ENCODE measurements around the gene PITPNM1.

The PITPNM1 gene

GRCh38 chr11:67494371-67495233, 10.6 kb downstream of the PITPNM1 start:
- H3K36me3 ChIP-seq (ENCODE audit: control insufficient read depth, insufficient read depth, low read length), result peaks cover 66% of the 10 kb centered on the region
- H3K9me3 ChIP-seq (ENCODE audit: control insufficient read depth, low read length), result no peaks in the 10 kb centered on the region
- H3K27ac ChIP-seq (ENCODE audit: low read depth, low read length, severe bottlenecking), result no peak overlapping the region
- no peaks in the 10 kb centered on the region for H3K4me1 ChIP-seq (ENCODE audit: control insufficient read depth, insufficient read depth, low read length, poor library complexity, severe bottlenecking)
- H3K4me3 ChIP-seq (ENCODE audit: extremely low read depth, insufficient read depth, low read length, poor library complexity, severe bottlenecking), result no peak overlapping the region
- 96% methylated on average over 50 to 51 of the region's 59 CpGs for WGBS, 2 experiments (ENCODE audit: insufficient coverage in 2 of 2)

DNA sequence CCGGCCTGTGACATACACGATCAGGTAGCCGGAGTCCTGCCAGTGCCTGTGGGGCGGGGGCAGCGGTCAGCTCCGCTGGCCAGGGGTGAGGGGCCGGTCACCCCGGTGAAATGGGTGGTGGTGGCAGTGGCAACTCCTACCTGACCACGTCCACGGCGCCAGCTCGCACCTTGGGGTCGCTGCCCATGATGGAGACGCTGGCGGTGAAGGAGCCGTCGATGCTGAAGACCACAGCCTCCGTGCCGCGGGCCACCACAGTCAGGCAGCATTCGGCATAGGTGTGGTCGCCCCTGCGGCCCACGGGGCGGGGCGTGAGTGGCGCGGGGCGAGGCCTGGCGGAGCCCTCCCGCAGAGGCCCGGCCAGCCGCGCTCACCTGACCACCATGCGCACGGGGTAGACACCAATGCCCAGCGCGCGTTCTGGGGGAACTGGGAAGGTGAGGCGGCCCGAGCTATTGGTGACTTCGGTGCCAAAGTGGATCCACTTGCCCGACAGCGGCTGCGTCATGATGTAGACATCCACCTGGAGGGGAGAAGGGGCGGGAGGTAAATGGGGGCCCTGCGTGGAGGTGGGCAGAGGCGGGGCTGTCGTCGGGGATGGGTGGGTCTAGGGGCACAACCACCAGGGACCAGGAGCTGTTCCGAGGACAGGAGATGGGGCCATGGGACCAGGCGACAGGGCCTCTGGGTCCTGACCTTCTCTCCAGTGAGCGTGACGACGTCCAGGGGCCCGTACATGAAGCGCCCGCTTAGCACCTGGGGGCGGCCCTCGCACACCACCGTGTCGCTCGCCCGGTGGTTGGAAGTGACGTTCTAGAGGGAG, 11.4 kb downstream of the PITPNM1 start:
- Histone ChIP-seq H3K36me3 (ENCODE audit: control insufficient read depth, insufficient read depth, low read length) (peaks cover 72% of the 10 kb centered on the region), H3K27ac (ENCODE audit: low read depth, low read length, severe bottlenecking) (no peak overlapping the region), H3K4me1 (ENCODE audit: control insufficient read depth, insufficient read depth, low read length, poor library complexity, severe bottlenecking) (no peaks in the 10 kb centered on the region), H3K4me3 (ENCODE audit: extremely low read depth, insufficient read depth, low read length, poor library complexity, severe bottlenecking) (no peak overlapping the region), H3K9me3 (ENCODE audit: control insufficient read depth, low read length) (no peaks in the 10 kb centered on the region)
- 95 to 96% methylated on average over 62 to 65 of the region's 65 CpGs for WGBS, 2 experiments (ENCODE audit: insufficient coverage in 2 of 2)

- no peaks in the 10 kb centered on the region for H3K4me1 ChIP-seq (ENCODE audit: control insufficient read depth, insufficient read depth, low read length, poor library complexity, severe bottlenecking)
- H3K27ac ChIP-seq (ENCODE audit: low read depth, low read length, severe bottlenecking), result no peak overlapping the region
- WGBS, 2 experiments (ENCODE audit: insufficient coverage in 2 of 2), result 90 to 95% methylated on average over 27 to 45 of the region's 46 CpGs
- no peak overlapping the region for H3K4me3 ChIP-seq (ENCODE audit: extremely low read depth, insufficient read depth, low read length, poor library complexity, severe bottlenecking)
- H3K9me3 ChIP-seq (ENCODE audit: control insufficient read depth, low read length), result no peaks in the 10 kb centered on the region
- peaks cover 72% of the 10 kb centered on the region for H3K36me3 ChIP-seq (ENCODE audit: control insufficient read depth, insufficient read depth, low read length)
Measured at GRCh38 chr11:67492801-67493547, 12.2 kb downstream of the PITPNM1 start.

DNA sequence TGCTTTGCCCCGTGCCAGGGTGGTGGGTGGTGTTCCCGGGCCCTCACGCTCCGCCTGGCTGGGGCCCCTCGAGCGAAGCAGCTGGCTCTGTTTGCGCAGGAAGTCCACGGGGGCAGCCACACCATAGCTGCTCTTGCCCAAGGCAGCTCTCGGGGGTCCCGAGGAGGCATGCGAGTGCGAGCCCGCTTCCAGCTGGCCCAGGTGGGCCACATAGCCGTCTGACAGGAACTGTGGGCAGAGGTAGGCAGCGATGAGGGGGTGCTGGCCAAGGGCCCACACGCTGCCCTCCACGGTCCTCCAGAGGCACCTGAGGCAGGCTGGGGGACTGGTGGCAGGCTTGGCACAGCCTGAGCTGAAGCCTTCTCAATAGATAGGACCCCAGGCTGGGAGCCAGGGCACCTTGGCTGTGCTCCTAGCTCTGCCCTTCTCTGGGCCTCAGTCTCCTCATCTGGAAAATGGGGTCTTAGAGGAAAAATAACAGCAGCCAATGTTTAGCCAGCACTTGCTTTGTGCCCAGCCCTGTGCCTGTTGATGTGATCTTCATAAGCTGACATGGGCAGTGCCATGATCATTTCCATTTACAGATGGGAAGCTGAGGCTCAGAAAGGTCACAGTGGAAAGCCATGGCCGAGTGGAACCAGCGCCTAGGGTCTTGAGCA, 13.0 kb downstream of the PITPNM1 start:
- Histone ChIP-seq H3K4me1 (ENCODE audit: control insufficient read depth, insufficient read depth, low read length, poor library complexity, severe bottlenecking) (no peaks in the 10 kb centered on the region), H3K27ac (ENCODE audit: low read depth, low read length, severe bottlenecking) (no peak overlapping the region), H3K9me3 (ENCODE audit: control insufficient read depth, low read length) (no peaks in the 10 kb centered on the region), H3K36me3 (ENCODE audit: control insufficient read depth, insufficient read depth, low read length) (peaks cover 69% of the 10 kb centered on the region), H3K4me3 (ENCODE audit: extremely low read depth, insufficient read depth, low read length, poor library complexity, severe bottlenecking) (no peak overlapping the region)
- 88 to 96% methylated on average over 9 to 19 of the region's 19 CpGs for WGBS, 2 experiments (ENCODE audit: insufficient coverage in 2 of 2)

- Histone ChIP-seq H3K4me3 (ENCODE audit: extremely low read depth, insufficient read depth, low read length, poor library complexity, severe bottlenecking) (no peak overlapping the region), H3K36me3 (ENCODE audit: control insufficient read depth, insufficient read depth, low read length) (peaks cover 69% of the 10 kb centered on the region), H3K4me1 (ENCODE audit: control insufficient read depth, insufficient read depth, low read length, poor library complexity, severe bottlenecking) (no peaks in the 10 kb centered on the region), H3K27ac (ENCODE audit: low read depth, low read length, severe bottlenecking) (no peak overlapping the region), H3K9me3 (ENCODE audit: control insufficient read depth, low read length) (no peaks in the 10 kb centered on the region)
- 97% methylated on average over 18 to 23 of the region's 24 CpGs for WGBS, 2 experiments (ENCODE audit: insufficient coverage in 2 of 2)
Measured at GRCh38 chr11:67491276-67492068, 13.7 kb downstream of the PITPNM1 start.

- Histone ChIP-seq H3K9me3 (ENCODE audit: control insufficient read depth, low read length) (no peaks in the 10 kb centered on the region), H3K4me1 (ENCODE audit: control insufficient read depth, insufficient read depth, low read length, poor library complexity, severe bottlenecking) (no peaks in the 10 kb centered on the region), H3K36me3 (ENCODE audit: control insufficient read depth, insufficient read depth, low read length) (peaks cover 63% of the 10 kb centered on the region), H3K27ac (ENCODE audit: low read depth, low read length, severe bottlenecking) (no peak overlapping the region), H3K4me3 (ENCODE audit: extremely low read depth, insufficient read depth, low read length, poor library complexity, severe bottlenecking) (no peak overlapping the region)
- WGBS, 2 experiments (ENCODE audit: insufficient coverage in 2 of 2), result 97% methylated on average over 13 to 15 of the region's 15 CpGs
Measured at GRCh38 chr11:67490727-67491065, 14.5 kb downstream of the PITPNM1 start.

DNA sequence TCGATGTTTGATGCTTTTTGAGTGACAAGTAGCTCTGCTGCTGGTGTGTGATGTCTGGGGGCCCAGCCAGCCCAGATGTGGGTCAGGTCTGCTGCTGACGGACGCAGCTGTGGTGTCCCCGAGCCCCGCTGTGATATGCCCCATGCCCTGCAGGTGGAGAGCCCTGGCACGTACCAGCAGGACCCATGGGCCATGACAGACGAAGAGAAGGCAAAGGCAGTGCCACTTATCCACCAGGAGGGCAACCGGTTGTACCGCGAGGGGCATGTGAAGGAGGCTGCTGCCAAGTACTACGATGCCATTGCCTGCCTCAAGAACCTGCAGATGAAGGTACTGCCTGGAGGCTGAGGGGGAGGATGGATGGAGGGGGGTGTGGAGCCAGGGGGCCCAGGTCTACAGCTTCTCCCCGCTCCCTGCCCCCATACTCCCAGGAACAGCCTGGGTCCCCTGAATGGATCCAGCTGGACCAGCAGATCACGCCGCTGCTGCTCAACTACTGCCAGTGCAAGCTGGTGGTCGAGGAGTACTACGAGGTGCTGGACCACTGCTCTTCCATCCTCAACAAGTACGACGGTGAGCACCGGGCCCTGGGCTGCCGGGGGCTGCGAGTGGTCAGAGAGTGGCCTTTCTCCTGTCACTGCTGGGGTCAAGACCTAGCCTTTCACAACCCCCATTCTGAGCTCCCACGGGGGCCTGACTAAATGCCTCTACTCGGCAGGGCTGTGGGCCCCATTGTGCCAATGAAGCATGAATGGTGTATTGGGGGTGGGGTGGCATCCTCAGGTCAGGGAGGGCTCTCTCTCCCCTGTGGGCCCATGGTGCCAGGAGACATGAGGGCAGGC, 15.1 kb downstream of the PITPNM1 start:
- Histone ChIP-seq H3K36me3 (ENCODE audit: control insufficient read depth, insufficient read depth, low read length) (peaks cover 57% of the 10 kb centered on the region), H3K4me3 (ENCODE audit: extremely low read depth, insufficient read depth, low read length, poor library complexity, severe bottlenecking) (no peak overlapping the region), H3K4me1 (ENCODE audit: control insufficient read depth, insufficient read depth, low read length, poor library complexity, severe bottlenecking) (no peaks in the 10 kb centered on the region), H3K27ac (ENCODE audit: low read depth, low read length, severe bottlenecking) (no peak overlapping the region), H3K9me3 (ENCODE audit: control insufficient read depth, low read length) (no peaks in the 10 kb centered on the region)
- WGBS, 2 experiments (ENCODE audit: insufficient coverage in 2 of 2), result 95 to 96% methylated on average over 19 of the region's 23 CpGs

GRCh38 chr11:67489203-67489884, 15.8 kb downstream of the PITPNM1 start:
- peaks cover 52% of the 10 kb centered on the region for H3K36me3 ChIP-seq (ENCODE audit: control insufficient read depth, insufficient read depth, low read length)
- 90 to 95% methylated on average over 16 to 19 of the region's 25 CpGs for WGBS, 2 experiments (ENCODE audit: insufficient coverage in 2 of 2)

More at GRCh38 chr11:67489203-67489884, 15.8 kb downstream of the PITPNM1 start:
- H3K9me3 ChIP-seq (ENCODE audit: control insufficient read depth, low read length), result no peaks in the 10 kb centered on the region
- no peak overlapping the region for H3K27ac ChIP-seq (ENCODE audit: low read depth, low read length, severe bottlenecking)
- no peaks in the 10 kb centered on the region for H3K4me1 ChIP-seq (ENCODE audit: control insufficient read depth, insufficient read depth, low read length, poor library complexity, severe bottlenecking)
- no peak overlapping the region for H3K4me3 ChIP-seq (ENCODE audit: extremely low read depth, insufficient read depth, low read length, poor library complexity, severe bottlenecking)
